Measurements from ENCODE around the gene GTF3C6.
A peak's percentile ranks its signal among the peaks of the same experiment; 100 is the strongest.
"Not testable (repeated sequence)": the region's sequence is repeated elsewhere in the genome, so short reads cannot be mapped to it uniquely, and the experiment has no call there.

The GTF3C6 gene, protein sequence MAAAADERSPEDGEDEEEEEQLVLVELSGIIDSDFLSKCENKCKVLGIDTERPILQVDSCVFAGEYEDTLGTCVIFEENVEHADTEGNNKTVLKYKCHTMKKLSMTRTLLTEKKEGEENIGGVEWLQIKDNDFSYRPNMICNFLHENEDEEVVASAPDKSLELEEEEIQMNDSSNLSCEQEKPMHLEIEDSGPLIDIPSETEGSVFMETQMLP

GRCh38 chr6:110958329-110959192 is at the start of gene GTF3C6:
TSS of gene GTF3C6 (plus strand) at chr6:110958706. CDS start at chr6:110958770, 64 bp downstream.
- peak; percentile 90 for DNase-seq (ENCODE audit: low spot score)

GRCh38 chr6:110930781-110931180 is 27.7 kb upstream of the GTF3C6 start:
- no peak for DNase-seq (ENCODE audit: low spot score)

DNA sequence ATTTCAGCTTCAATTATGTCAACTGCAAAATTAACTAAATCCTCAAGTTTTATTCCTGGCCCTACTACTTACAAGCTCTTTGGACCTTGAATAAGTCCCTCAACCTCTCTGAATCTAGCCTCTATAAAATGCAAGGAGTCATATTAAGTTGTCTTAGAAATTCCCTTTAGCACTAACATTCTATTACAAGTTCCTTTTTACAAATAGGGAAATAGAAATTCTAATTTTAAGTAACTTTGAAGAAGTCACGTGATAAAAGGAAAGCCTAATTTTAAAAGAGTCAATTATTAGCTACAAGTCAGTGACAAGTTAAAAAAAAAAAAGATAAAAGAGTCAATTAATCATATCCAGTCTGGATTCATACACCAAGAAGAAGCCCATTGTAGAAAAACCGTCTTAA is 24.6 kb upstream of the GTF3C6 start:
- DNase-seq (ENCODE audit: low spot score): no peak

DNA sequence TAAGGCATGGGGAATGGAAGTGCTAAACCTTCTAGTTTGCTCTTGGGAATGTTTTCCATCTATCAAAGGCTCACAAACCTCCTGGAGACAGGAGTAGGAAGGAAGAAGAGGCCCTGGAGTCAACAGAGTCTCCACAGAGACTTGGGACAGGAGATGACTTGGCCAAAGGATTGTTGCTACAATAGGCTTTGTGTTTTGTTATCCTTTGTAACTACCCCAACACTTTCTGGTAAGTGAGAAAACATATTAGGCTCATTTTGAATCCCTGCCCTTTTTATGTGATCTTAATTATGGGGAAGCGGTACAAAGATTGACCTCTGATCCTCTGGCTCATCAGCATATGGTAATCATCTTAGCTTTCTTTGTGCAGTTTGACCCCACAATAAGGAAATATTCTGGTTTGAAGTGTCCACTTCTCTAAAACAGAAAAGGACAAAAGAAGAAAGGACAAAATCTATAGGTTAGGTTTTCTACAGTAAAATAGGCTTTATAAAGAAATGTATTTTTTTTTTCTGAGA is 24.1 kb upstream of the GTF3C6 start:
- no peak for DNase-seq (ENCODE audit: low spot score)

DNA sequence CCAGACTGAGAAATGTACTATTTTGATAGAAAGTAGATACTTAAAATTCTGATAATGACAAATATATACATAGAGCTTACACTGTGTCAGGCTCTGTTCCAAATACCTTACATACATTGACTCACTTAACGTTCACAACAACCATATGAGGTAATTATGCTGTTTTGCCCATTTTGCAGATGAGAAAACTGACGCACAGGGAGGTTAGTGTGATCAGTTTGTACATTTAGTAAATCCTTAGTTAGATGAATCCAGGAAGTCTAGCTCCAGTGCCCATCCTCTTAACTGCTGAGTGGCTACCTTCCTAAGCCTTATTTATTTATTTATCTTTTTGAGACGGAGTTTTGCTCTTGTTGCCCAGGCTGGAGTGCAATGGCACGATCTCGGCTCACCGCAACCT is 23.3 kb upstream of the GTF3C6 start:
- no peak for DNase-seq (ENCODE audit: low spot score)

GRCh38 chr6:110938171-110938570 is 20.3 kb upstream of the GTF3C6 start:
- DNase-seq (ENCODE audit: low spot score): no peak

GRCh38 chr6:110939429-110940200 is 18.9 kb upstream of the GTF3C6 start:
- no peak for DNase-seq (ENCODE audit: low spot score)

DNA sequence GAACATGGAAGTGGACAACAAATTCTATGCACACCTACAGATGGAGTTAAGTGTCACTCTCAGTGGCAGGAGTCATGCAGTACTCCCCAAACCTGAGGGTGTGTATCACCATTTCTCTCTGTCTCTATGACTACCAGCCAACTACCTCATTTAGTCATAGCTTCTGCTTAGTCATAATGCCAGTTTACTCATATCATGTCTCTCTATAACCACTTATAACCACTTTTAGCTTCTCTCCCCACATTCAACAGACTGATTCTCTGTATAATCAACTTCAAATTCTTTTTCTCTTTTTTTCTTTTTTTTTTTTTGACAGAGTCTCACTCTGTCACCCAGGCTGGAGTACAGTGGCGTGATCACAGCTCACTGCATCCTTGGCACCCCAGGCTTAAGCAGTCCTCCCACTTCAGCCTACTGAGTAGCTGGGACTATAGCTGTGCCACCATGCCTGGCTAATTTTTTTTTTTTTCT is 13.8 kb upstream of the GTF3C6 start:
- DNase-seq (ENCODE audit: low spot score): peak; percentile 64

- DNase-seq (ENCODE audit: low spot score): no peak
Observed at GRCh38 chr6:110946498-110946897, 12.0 kb upstream of the GTF3C6 start.

DNA sequence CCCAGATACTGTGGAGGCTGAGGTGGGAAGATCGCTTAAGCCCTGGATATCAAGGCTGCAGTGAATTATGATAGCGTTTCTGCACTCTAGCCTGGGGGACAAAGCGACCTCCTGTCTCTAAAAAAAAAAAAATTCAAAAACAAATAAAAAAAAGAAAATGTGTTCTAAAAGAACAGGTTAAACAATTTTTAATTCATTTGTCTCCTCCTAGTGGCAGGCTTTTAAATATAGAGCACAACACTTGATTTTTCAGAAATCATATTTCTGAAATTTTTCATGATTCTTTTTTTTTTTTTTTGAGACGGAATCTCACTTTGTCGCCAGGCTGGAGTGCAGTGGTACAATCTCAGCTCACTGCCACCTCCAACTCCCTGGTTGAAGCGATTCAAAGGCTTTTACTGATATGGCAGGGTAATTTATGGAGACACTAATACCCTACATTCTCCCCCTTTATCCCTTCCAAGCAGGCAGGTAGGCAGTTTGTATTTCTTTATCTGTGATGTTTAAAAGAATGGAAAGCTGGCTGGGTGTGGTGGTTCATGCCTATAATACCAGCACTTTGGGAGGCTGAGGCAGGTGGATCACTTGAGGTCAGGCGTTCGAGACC is 8.7 kb upstream of the GTF3C6 start:
- DNase-seq (ENCODE audit: low spot score): peak; percentile 19

- no peak for DNase-seq (ENCODE audit: low spot score)
Observed at GRCh38 chr6:110950440-110950839, 8.1 kb upstream of the GTF3C6 start.

DNA sequence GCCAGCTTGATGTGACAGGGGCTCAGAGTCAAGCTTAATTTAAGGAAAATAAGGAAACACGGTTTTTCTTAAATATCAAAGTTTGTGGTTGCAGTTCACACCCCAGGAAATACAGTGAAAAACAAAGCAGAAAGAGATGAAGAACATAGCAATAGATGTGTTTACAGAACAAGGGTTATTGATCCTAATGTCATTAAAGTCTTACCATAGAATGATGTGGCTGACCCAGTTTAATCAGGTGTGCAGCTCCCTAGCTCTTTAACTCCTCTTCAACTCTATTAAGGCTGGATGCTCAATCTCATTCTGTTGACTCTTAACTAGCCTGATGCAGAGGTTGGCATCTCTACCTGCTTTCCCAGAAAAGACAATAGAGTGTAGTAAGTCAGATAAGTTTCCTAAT is 7.5 kb upstream of the GTF3C6 start:
- no peak for DNase-seq (ENCODE audit: low spot score)

DNA sequence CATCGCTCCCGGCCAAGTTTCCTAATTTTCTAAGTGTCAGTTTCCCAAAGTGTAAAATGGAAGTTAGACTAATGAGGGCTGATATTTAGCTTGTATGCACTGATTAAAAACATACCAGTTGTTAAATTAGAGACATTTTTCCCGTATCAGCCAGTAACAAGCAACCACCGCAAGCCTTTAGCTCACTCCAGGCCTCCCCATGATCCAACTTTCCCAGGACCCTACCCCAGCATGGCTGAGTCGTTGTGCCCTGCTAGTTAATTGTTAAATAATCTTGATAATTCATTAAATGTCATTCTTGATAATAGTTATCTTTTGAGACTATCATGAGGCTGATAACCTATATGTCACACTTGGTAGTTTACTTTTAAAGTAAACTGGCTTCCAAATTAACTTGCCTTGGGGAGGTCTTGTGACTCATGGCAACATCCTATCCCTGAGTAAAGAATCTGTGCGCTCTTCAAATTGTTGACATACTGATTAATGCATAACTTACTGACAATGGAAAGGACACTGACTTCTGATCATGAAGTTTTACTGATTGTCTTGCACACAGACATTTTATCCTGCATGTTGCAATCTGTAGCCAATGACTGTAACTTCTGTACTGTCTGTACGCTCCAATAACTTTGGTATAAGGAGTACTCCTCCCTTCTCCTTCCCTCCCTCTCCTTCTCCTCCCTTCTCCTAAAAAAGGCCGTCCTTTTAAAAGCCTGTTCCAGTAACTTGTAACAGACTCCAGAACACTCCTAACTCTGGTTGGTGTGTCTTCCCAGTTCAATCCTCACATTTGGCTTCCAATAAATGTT is 6.3 kb upstream of the GTF3C6 start:
- DNase-seq (ENCODE audit: low spot score): no peak

DNA sequence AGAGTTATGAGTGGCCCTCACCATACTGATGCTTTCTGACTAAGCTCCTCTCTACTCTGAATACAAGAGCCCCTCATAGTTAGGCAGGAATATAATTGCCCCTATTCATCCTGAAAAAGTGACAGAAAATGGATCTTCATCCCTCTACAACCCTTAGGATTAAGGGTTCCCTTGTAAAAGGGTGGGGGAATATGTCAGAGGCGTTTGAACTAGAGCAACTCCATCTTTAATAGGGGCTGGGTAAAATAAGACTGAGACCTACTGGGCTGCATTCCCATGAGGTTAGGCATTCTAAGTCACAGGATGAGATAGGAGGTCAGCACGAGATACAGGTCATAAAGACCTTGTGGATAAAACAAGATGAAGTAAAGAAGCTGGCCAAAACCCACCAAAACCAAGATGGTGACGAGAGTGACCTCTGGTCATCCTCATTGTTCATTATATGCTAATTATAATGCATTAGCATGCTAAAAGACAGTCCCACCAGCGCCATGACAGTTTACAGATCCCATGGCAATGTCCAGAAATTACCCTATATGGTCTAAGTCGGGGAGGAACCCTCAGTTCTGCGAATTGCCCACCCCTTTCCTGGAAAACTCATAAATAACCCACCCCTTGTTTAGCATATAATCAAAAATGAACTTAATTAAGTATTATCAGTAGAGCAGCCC is 4.7 kb upstream of the GTF3C6 start:
- no peak for DNase-seq (ENCODE audit: low spot score)

DNA sequence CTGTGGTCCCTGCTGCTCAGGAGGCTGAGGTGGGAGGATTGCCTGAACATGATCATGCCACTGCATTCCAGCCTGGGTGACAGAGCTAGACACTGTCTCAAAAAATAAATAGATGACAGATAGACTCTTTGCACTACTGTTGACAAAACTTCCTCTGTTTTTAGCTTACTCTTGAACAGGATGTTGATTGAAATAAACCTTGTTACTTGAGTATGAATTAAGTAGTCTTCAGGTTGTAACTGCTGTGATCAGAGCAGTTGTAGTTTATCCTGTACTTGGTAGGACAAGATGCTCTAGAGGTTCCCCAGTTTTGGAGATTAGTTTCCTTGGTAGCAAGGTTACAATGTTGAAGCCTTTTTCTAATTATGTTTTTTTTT is 1.5 kb downstream of the GTF3C6 start:
- DNase-seq (ENCODE audit: low spot score): no peak

DNA sequence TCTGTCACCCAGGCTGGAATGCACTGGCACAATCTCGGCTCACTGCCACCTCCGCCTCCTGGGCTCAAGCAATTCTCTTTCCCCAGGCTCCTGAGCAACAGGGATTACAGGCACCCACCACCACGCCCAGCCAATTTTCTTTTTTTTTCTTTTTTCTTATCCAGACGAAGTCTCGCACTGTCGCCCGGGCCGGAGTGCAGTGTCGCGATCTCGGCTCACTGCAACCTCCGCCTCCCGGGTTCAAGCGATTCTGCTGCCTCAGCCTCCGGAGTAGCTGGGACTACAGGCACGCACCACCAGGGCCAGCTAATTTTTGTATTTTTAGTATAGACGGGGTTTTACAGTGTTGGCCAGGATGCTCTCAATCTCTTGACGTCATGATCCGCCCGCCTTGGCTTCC is 4.1 kb downstream of the GTF3C6 start:
- DNase-seq (ENCODE audit: low spot score): not testable (repeated sequence)

- DNase-seq (ENCODE audit: low spot score): no peak
Observed at GRCh38 chr6:110965629-110966229, 7.2 kb downstream of the GTF3C6 start.

DNA sequence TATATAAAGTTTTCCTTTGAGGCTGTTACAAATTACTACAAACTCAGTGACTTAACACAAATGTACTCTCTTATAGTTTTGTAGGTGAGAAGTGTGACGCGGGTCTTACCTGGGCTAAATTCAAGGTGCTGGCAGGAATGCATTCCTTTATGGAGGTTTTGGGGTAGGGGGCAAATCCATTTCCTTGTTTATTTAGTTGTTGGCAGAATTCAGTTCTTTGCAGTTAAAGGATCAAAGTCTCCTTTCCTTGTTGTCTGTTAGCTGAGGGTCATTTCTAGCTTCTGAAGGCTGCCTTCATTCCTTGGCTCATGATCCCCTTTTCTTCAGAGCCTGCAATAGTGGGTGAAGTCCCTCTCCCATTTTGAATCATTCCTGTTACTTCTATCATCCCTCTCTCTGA is 10.2 kb downstream of the GTF3C6 start:
- not testable (repeated sequence) for DNase-seq (ENCODE audit: low spot score)

GRCh38 chr6:110971468-110971867 is 13.0 kb downstream of the GTF3C6 start:
- DNase-seq (ENCODE audit: low spot score): no peak

DNA sequence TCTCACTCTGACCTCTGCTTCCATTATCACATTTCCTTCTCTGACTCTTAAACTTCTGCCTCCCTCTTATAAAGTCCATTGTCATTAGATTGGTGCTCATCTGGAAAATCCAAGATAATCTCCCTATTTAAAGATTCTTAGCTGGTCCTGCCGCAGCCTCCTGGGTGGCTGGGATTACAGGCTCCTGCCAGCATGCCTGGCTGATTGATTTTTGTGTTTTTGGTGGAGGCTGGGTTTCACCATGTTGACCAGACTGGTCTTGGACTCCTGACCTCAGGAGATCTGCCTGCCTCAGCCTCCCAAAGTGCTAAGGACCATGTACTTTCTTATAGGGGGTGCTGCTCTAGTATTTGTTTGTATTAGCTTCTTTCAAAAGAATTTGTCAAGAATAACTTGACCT is 18.1 kb downstream of the GTF3C6 start:
- DNase-seq (ENCODE audit: low spot score): no peak

Measured in SW480 (cell line).